Measurements from ENCODE around the gene CFAP43. TPM values are rescaled to one million over a fixed set of nuclear protein-coding genes. Genes with fewer than 3 reads are reported as not detected.

The CFAP43 gene
- total and polyA plus RNA-seq, 12 donors, result 0.28 to 4.2 (median 1.3) TPM

- Histone ChIP-seq H3K4me3 (peak overlapping the region in 3 of 4 donors; percentile 9 to 89 (median 48)), H3K4me1 (replicated peaks in 1 of 2) (peaks cover 0 to 12% of the 10 kb centered on the region in 2 donors), H3K9me3 (replicated peaks in 1 of 3) (no peaks in the 10 kb centered on the region), H3K27ac (peak overlapping the region; percentile 85 to 100 (median 98)), H3K36me3 (replicated peaks in 1 of 2) (no peaks in the 10 kb centered on the region), H3K27me3 (no peaks in the 10 kb centered on the region)
- intact Hi-C loops (cut with DNase I), result no loop called here
- WGBS, 4 donors, result 0 to 1% (median 0%) methylated on average over 19 to 28 of the region's 28 CpGs
- TF ChIP-seq CTCF (IDR thresholded peaks at IDR 0.05), result no peak
- no peak for TF ChIP-seq POLR2A (IDR thresholded peaks at IDR 0.05)
- DNase-seq, result peak; percentile 89 to 97 (median 94)
Observed at GRCh38 chr10:104120903-104121484, 111.2 kb downstream of the CFAP43 start.

GRCh38 chr10:104120512-104120902 lies 111.7 kb downstream of the CFAP43 start:
- DNase-seq, result no peak
- TF ChIP-seq POLR2A (IDR thresholded peaks at IDR 0.05) (no peak), CTCF (IDR thresholded peaks at IDR 0.05) (no peak)
- intact Hi-C loops (cut with DNase I), result no loop called here
- Histone ChIP-seq H3K27me3 (no peaks in the 10 kb centered on the region), H3K9me3 (replicated peaks in 1 of 3) (no peaks in the 10 kb centered on the region), H3K4me1 (replicated peaks in 1 of 2) (peaks cover 0 to 12% of the 10 kb centered on the region in 2 donors), H3K36me3 (replicated peaks in 1 of 2) (no peaks in the 10 kb centered on the region), H3K27ac (peak overlapping the region in 4 of 5 donors; percentile 85 to 99 (median 98)), H3K4me3 (peak overlapping the region in 2 of 4 donors; percentile 48 to 89)
- 32 to 52% (median 37%) methylated on average over 2 of the region's 2 CpGs for WGBS, 4 donors

DNA sequence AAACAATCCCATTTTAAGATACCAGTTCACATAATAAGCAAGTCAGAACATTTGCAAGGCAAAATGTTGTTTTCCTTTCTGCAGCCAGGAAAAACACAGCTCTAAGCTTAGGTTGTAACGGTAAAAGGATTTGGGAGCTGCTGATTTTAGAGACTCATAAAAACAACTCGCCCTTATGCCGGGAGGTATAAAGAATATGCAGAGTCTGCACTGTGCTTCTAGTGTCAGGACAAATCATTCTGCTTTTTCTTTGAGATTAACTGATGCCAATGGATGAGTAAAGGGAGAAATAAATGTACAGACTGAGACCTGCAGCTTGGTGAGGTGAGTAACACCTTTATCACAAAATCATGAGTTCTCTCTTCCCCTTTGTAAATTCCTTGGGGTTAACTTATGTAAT lies 112.2 kb downstream of the CFAP43 start:
- Histone ChIP-seq H3K27ac (peak overlapping the region in 1 of 5 donors; percentile 99), H3K36me3 (replicated peaks in 1 of 2) (no peaks in the 10 kb centered on the region), H3K4me3 (no peak overlapping the region), H3K4me1 (replicated peaks in 1 of 2) (peaks cover 0 to 12% of the 10 kb centered on the region in 2 donors), H3K9me3 (replicated peaks in 1 of 3) (no peaks in the 10 kb centered on the region), H3K27me3 (no peaks in the 10 kb centered on the region)
- no peak for DNase-seq
- WGBS, 4 donors, result 63 to 83% (median 77%) methylated on average over 3 of the region's 3 CpGs
- intact Hi-C loops (cut with DNase I), result no loop called here
- TF ChIP-seq CTCF (IDR thresholded peaks at IDR 0.05), result no peak
- no peak for TF ChIP-seq POLR2A (IDR thresholded peaks at IDR 0.05)

DNA sequence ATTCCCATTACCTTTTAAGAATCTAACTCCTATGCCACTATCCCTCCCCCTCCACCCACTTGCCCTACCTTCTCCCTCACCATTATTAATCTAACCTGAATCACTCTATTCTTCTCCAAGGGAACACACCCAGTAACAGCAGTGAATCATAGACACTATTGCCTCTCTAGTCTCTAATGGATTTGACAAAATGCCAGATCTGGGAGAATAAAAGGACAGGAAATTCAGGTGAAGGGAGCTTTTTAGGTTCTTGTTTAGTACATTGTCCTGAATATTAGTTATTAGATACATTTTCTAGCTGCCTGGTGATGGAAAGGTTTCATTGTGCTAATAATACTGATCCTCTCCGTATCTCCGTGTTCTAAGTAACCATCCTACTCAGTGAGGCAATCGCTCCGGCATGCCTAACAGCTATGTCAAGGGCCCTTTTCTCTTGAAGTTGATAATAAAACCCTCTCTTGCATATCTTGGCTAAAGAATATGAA lies 114.3 kb downstream of the CFAP43 start:
- DNase-seq, result no peak
- intact Hi-C loops (cut with DNase I), result no loop called here
- Histone ChIP-seq H3K9me3 (replicated peaks in 1 of 3) (no peaks in the 10 kb centered on the region), H3K4me1 (replicated peaks in 1 of 2) (peaks cover 0 to 12% of the 10 kb centered on the region in 2 donors), H3K4me3 (no peak overlapping the region), H3K27me3 (no peaks in the 10 kb centered on the region), H3K27ac (no peak overlapping the region), H3K36me3 (replicated peaks in 1 of 2) (no peaks in the 10 kb centered on the region)
- WGBS, 4 donors, result 90 to 94% (median 93%) methylated on average over 4 of the region's 4 CpGs
- no peak for TF ChIP-seq POLR2A (IDR thresholded peaks at IDR 0.05)
- no peak for TF ChIP-seq CTCF (IDR thresholded peaks at IDR 0.05)

Measured in adrenal gland (tissue), 12 donors.